Glutamatergic neuron (in vitro differentiated cells): ENCODE results near the gene FAM118B. TPM values are rescaled to one million over a fixed set of nuclear protein-coding genes. Genes with fewer than 3 reads are reported as not detected.

ENCODE experiments used
- DNase-seq: peaks from one replicate; pipeline ENCODE4 v3.0.0; 2022
- H3K27ac Mint-ChIP-seq: one replicate; pipeline ENCODE4 v1.8.0; 2020; ENCODE audit warnings: mild to moderate bottlenecking, mixed read lengths, inconsistent platforms; ENCODE audit not compliant: unreplicated experiment
- H3K27me3 Mint-ChIP-seq: one replicate; pipeline ENCODE4 v1.8.0; 2020; ENCODE audit warnings: mild to moderate bottlenecking, moderate library complexity, mixed read lengths, inconsistent platforms; ENCODE audit not compliant: unreplicated experiment
- H3K36me3 Mint-ChIP-seq: one replicate; pipeline ENCODE4 v1.8.0; 2020; ENCODE audit warnings: mild to moderate bottlenecking, mixed read lengths, inconsistent platforms; ENCODE audit not compliant: unreplicated experiment
- H3K4me1 Mint-ChIP-seq: one replicate; pipeline ENCODE4 v1.8.0; 2020; ENCODE audit warnings: mild to moderate bottlenecking, low read depth, mixed read lengths, inconsistent platforms; ENCODE audit not compliant: unreplicated experiment
- H3K4me3 Mint-ChIP-seq: one replicate; pipeline ENCODE4 v1.8.0; 2020; ENCODE audit warnings: mild to moderate bottlenecking, mixed read lengths, inconsistent platforms; ENCODE audit not compliant: unreplicated experiment
- H3K9me3 Mint-ChIP-seq: one replicate; pipeline ENCODE4 v1.8.0; 2020; ENCODE audit warnings: mild to moderate bottlenecking, moderate library complexity, mixed read lengths, inconsistent platforms; ENCODE audit not compliant: unreplicated experiment
- CTCF ChIP-seq: fragments of 200-600 bp; sonication (generic); IDR thresholded peaks from one replicate; pipeline ENCODE4 v1.5.0; 2021; ENCODE audit not compliant: partially characterized antibody, unreplicated experiment
- total RNA-seq: library from RNA; stranded (reverse); fragmentation: NEBNext Ultra II Directional; extraction: Animal tissue kit (Norgen Biotek cat#: 25700); gene quantifications from one replicate; pipeline ENCODE4 v1.2.1, GENCODE V29; 2021; ENCODE audit not compliant: unreplicated experiment

The FAM118B gene
- total RNA-seq, 1 donor from 2014 or later = 33.0 TPM

- H3K36me3 Mint-ChIP-seq = peaks cover 4% of the 10 kb centered on the region
- H3K27me3 Mint-ChIP-seq = no peaks in the 10 kb centered on the region
- H3K4me3 Mint-ChIP-seq = no peak overlapping the region
- H3K27ac Mint-ChIP-seq = no peak overlapping the region
- H3K9me3 Mint-ChIP-seq = no peaks in the 10 kb centered on the region
- TF ChIP-seq CTCF = no peak
- no peak for DNase-seq
- peaks cover 23% of the 10 kb centered on the region for H3K4me1 Mint-ChIP-seq
Measured at GRCh38 chr11:126311401-126312291, 100.1 kb downstream of the FAM118B start.

Other genes starting within 250 kb of the FAM118B start
- gene CDON, start 148.9 kb upstream of the FAM118B start, total RNA-seq = 21.0 TPM
- 41.8 TPM for gene RPUSD4, start 132 bp upstream of the FAM118B start, total RNA-seq
- 58.0 TPM for gene SRPRA, start 57.1 kb downstream of the FAM118B start, total RNA-seq
- 60.9 TPM for gene FOXRED1, start 57.4 kb downstream of the FAM118B start, total RNA-seq
- 8.2 TPM for gene TIRAP, start 71.3 kb downstream of the FAM118B start, total RNA-seq
- gene DCPS, start 92.3 kb downstream of the FAM118B start, total RNA-seq = 7.2 TPM
- 10.4 TPM for gene ST3GAL4, start 143.9 kb downstream of the FAM118B start, total RNA-seq